GM21360 (cell line): ENCODE data around the gene CEP192.
A peak's percentile ranks its signal among the peaks of the same experiment; 100 is the strongest.
"Not testable (repeated sequence)": the region's sequence is repeated elsewhere in the genome, so short reads cannot be mapped to it uniquely, and the experiment has no call there.

ENCODE experiments used
- ATAC-seq: cut with Tn5 transposase; IDR thresholded peaks from one replicate; pipeline ENCODE4 v1.9.1; 2021; ENCODE audit warnings: mild to moderate bottlenecking, moderate library complexity; ENCODE audit not compliant: unreplicated experiment

Gene CEP192

GRCh38 chr18:12989397-12990122 is 1.6 kb upstream of the CEP192 start:
- ATAC-seq = no peak

DNA sequence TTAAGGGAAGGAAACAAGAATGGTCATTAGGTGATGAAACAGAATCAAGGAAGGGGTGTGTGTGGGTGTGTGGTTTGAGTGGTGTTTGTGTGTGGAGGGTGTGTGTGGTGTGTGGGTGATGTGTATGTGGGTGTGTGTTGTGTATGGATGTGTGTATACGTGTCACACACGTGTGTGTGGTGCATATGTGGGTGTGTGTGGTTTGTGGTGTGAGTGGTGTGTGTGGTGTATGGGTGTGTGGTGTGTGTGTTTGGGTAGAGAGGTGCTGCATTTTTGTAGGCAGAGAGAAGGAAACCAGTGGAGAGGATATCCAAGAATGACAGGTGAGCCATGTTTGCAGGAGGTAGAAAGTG is 1.1 kb upstream of the CEP192 start:
- no peak for ATAC-seq

- no peak for ATAC-seq
Observed at GRCh38 chr18:12990641-12990966, 558 bp upstream of the CEP192 start.

DNA sequence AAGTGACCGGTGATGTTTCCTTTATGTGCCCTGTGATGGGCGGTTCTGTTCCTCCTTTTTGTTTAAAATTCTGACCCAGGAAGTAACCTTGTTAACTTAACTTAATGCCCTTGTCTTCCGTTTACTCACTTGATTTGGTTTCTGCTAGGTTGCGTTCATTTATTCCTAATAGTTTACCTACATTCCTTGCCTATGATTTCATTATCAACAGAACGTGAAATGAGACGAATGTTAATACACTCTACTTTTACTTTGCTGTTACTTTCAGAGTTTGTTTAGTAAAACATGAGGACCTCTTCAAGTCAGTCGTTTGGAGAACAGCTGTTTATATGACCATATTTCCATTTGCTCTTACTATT is 638 bp downstream of the CEP192 start:
- no peak for ATAC-seq

GRCh38 chr18:12993439-12993838 is 2.3 kb downstream of the CEP192 start:
- no peak for ATAC-seq

- no peak for ATAC-seq
Observed at GRCh38 chr18:12995424-12995823, 4.3 kb downstream of the CEP192 start.

DNA sequence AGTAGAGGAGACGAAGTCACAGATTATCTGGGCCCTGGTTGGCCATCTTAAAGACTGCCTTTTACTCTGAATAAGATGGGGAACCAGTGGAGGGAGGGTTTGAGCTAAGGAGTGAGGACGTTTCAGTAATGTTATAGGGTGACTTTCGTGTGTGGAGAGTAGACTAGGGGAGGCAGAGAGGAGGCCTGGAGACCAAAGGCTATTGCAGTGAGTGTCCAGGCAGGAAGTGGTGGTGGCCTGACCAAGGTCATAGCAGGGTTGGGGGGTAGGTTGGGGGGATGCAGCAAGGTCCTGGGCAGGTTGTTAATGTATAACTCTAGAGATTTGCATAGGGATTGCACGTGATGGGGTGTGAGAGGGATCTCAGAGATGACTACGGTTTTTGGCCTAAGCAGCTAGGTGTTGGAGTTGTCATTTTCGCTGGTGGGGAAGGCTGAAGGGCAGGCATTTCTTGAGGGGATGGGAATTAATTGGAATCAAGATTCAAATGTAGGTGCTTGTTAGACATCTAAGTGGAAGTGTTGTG is 4.9 kb downstream of the CEP192 start:
- ATAC-seq = no peak

- no peak for ATAC-seq
Observed at GRCh38 chr18:12996661-12997292, 5.6 kb downstream of the CEP192 start.

DNA sequence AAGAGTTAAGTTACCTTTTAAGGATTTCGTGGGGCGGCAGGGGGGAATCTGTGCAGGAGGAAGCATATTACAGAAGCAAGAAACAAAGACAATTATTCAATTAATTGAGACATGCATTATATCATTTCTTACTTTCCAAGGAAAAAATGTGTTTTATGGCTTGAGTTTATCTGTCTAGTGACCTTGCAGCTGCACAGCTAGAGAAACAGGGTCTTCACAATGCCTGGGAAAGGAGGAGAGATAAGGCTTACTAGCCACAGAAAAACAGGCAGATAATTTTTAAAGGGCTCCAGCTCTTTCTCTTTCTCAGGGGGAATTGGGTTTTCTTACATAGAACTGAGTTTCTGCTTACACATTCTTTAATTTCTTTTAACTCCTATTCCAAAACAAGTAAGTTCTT is 6.2 kb downstream of the CEP192 start:
- ATAC-seq = not testable (repeated sequence)

- ATAC-seq = no peak
Observed at GRCh38 chr18:12998332-12999060, 7.3 kb downstream of the CEP192 start.

DNA sequence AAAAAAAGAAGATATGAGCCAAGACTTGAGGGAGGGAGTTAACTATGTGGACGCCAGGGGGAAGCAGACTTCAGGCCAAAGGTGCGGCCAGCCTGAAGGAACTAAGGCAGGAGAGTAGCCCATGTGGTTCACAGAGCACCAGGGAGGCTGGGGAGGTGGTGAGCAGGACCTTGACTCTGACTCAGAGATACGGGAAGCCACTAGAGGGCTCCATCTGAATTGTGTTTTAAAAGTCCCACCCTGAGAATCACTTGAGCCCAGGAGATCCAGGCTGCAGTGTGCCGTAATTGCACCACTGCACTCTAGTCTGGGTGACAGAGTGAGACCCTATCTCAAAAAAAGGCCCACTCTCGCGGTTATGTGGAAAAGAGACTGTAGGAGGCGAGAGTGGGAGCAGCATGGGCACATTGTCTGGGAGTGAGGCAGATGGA is 12.3 kb downstream of the CEP192 start:
- ATAC-seq = peak; percentile 67

- no peak for ATAC-seq
Observed at GRCh38 chr18:13004396-13004795, 13.2 kb downstream of the CEP192 start.

GRCh38 chr18:13005289-13005688 is 14.1 kb downstream of the CEP192 start:
- no peak for ATAC-seq

GRCh38 chr18:13006531-13007247 is 15.5 kb downstream of the CEP192 start:
- no peak for ATAC-seq

DNA sequence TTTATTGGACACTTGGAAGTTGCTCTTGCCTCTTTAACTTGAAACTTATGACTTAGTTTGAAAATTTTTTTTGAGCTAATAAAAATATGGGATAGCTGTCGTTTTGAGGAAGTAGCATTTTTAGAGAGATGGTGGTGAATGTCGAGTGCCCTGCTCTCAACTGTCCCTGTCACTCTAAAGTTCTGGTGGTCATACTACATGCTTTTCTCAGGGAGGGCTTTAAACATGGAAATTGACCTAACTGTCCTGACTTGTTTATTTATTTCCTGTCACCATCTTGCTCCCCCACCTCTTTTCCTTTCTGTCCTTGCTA is 16.0 kb downstream of the CEP192 start:
- no peak for ATAC-seq

GRCh38 chr18:13011719-13012118 is 20.6 kb downstream of the CEP192 start:
- no peak for ATAC-seq

GRCh38 chr18:13014232-13014631 is 23.1 kb downstream of the CEP192 start:
- no peak for ATAC-seq

DNA sequence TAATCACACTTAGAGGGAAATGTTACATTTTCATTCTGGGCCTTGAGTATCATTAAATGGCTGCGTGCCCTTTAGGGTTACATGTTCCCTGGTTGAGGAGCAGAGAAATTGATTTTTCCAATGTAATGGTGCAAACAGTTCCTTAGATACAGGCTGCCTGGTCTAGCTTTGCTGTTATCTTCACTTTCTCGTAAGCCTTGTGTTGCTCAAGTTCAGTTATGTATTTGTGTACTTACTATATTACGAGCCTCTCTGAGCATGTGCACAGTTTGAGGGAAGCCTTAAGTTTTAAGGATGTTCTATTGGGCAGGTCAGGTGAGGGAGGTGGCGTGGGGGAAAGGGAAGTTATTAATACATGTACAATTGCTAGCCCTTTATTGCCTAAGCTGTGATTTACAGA is 23.7 kb downstream of the CEP192 start:
- no peak for ATAC-seq

DNA sequence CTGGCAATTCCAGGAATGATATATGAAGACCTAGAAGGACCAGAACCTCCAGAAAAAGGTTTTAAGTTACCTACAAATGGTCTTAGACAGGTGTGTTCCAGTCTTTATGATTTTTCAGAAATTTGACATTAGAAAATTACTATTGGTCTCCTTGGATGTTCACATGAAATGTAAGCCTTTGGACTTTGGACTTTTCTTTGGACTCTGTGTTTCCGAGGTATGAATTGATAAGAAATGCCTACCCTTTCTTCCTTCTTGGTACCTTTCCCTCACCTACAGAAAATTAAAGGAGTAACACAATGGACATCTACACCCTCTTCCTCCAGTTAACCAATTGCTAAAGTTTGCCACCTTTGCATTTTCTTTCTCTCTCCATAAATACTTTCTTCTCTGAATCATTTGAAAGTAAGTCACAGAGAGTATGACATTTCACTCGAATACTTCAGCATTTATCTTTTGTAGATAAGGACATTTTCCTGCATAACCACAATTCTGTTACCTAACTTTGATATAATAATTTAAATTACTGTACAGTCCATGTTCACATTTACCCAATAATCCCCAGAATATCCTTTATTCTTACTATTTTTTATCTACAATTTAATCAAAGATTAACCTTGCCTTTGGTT is 26.2 kb downstream of the CEP192 start:
- no peak for ATAC-seq

DNA sequence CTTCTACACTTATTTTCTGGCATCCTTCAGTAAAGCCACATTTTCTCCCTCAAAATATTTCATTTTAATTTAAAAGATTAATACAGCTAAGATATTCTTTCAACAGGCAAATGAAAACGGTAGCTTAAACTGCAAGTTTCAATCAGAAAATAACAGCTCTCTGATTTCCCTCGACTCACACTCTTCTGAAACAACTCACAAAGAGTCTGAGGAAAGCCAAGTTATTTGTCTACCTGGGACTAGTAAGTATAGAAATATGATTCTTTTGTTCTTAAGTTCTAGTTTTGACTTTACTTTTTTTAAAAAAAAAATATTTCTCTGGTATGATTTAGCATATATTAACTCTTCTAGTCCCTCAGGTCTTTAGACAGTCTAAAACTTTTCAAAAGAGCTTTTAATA is 27.2 kb downstream of the CEP192 start:
- no peak for ATAC-seq

GRCh38 chr18:13019301-13019700 is 28.1 kb downstream of the CEP192 start:
- ATAC-seq = no peak
